Activated T-helper 1 cell treated with Interleukin-2 at 50 U/mL for 16 hours (primary cell): Measurements from ENCODE around the gene SESN1.
"Not testable (repeated sequence)": the region's sequence is repeated elsewhere in the genome, so short reads cannot be mapped to it uniquely, and the experiment has no call there.

Source experiments
- DNase-seq: peaks from one replicate; pipeline ENCODE4 v3.0.0-alpha.2; 2020; ENCODE audit warnings: low read depth

SESN1 gene

DNA sequence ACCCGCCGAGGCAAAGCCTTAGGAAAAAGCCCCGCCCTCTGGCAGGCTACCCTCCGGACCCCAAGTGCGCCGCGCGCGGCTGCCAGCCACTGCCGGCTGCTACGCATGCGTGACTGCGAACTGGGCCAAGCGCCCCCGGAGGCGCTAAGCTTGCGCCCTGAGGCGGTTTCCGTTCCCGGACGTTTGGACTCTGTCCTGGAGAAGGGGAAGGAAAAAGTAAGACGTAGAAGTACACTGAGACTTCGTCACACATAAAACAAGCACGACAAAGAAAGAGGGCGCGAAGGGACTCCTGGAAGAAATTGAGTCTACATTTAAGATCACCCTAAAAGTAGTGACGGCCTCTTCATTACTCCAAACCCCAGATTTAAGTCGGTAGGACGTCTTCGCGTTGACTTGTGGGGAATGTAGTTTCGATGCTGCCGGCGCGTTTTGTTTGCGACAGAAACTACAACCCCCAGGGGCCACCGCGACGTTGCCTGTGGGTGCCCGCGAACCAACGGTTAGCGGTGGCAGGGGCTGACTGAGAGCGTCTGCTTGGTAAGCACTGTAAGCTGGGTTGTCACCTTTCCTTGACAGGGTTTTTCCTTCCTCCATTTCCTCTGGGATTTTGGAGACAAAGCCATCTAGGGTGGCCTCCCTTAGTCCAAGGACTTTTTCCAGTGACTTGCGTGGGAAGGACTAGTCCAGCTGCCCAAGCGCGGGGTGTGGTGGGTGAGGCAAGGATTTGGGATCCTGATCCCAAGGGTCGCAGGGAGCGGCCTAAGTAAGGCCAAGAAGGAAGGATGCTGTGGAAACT is 589 bp upstream of the SESN1 start, which contains the start of gene CEP57L1:
Gene CEP57L1, plus strand, starts transcription at position 472 of the 799 bp plus-strand sequence. CDS start 49,715 bp downstream, outside the sequence.
- DNase-seq, result peak; percentile 87

DNA sequence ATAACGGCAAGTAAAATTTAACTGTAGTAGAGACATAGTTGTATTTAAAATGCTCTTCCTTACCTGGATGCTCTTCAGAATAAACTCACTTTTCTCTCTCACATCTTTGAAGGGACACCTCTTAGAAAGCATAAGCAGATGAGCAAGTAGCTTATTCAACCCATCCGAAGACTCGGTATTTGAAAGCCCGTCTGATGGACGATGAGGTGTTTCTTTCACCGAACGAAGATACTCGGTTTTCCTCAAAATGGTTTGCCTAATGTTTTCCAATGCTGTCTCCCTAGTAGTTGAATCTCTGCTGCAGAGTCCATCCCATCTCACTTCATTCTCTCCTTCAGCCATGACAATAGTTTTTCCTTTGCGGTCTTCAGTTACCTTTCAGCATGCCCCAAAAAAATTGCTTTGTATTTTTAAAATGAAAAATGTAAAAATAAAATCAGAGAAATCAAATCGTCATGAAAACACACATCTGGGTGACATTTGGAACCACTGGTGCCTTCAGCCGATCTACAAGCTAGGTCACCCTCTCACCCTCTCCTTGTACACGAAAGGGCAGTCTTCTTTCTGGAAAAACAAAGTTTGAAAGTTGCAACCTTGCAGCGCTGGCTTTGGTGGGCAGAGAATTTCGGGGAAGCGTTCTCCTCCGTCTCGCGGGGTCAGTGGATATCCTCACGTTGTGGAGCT is 772 bp downstream of the SESN1 start:
- DNase-seq, result no peak

DNA sequence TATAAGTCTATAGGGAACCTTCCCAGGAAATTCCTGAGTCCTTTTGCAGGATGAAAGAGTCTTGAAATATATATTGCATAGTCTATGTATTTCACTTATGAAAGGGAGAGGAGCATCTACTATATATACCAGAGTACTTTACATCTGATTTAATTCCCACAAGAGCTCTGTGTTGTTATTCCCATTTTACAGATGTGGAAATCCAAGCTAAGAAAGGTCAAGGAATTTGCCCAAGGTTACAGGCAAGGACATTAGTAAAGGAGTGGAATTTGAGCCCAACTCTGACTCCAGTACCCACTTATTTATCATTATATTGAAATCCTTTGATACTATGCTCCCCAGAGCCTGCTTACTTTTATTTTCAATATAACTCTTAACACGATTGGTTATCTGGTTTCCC is 2.6 kb downstream of the SESN1 start:
- no peak for DNase-seq

DNA sequence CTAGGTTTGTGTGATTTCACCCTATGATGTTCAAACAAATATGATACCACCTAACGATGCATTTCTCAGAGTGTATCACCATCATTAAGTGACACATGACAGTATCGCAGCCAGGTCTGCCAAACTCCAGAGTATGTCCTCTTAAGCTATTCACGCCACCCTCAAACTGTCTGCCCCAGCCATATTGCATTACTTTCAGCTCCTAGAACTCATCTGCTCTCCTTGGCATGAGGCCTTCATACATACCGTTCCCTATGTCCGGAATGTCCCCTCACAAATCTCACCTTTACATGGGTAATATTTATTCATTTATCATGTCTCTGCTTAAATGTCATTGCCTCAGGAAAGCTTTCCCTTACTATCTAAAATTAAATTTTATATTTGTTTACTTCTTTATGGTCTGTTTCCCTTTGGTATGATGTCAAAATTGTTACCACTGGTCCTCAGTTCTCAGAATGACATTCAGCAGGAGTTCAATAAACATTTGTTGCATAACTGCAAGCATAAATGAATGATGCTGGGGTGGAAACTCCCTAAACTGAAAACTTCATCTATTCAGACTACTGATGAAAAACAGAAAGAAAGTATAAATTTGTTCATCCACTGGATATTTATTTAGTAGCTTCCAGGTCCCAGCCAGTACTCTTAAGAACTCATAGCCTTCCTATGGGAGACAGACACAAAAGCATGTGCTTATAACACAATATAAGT is 3.2 kb downstream of the SESN1 start:
- DNase-seq, result no peak

DNA sequence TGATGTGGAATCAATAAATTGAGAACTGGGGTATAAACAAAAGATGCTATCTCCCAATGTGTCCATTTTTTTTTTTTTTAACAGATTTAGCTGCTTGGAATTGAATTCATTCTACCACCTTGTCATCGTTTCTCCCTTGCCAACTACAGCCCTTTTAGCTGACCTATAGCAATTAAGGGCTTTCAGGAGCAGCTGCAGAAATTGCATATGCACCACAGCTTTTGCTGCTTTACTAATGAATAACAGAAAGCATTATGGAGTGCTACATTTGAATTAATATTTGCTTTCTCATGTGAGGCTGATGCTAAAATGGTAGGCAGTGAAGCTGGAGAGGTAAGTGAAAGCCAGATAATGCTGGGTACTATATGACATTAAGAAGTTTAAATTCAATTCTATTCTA is 5.7 kb downstream of the SESN1 start:
- DNase-seq, result no peak

DNA sequence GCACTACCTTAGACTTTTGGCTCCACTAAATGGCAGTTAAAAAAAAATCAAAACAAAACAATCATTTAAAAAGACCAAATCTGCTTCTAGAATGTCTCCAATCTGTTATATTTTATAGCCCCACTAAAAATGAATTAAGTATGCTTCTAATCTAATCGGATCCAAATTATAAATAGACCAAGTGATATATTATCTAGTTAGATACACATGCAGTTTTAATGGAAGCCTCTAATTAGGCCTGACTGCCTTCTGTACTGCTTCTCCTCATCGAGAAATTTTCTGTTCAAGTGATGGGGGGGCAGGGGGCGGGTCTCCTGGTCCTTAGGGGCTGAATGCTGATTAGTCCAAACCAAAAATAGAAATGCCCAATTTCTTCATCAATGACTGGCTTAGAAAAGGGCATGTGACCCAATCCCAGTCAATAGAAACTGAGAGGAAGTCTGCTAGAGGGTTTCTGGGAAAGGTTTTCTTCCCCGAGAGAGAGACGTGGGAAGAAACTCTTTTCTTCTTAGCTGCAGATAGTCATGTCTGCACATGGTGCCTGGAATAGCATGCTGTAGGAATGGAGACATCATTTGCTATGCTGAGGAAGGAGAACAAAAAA is 6.9 kb downstream of the SESN1 start:
- no peak for DNase-seq

DNA sequence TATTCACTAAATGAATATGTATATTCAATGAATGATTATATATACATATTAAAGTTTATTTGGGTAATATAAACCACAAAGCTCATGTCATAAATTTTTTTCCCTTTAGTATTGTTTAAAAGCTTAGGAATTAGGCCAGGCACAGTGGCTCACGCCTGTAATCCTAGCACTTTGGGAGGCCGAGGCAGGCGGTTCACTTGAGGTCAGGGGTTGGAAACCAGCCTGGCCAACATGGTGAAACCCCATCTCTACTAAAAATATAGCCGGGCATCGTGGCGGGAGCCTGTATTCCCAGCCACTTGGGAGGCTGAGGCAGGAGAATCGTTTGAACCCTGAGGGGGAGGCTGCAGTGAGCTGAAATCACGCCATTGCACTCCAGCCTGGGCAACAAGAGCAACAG is 10.5 kb downstream of the SESN1 start:
- DNase-seq, result not testable (repeated sequence)

DNA sequence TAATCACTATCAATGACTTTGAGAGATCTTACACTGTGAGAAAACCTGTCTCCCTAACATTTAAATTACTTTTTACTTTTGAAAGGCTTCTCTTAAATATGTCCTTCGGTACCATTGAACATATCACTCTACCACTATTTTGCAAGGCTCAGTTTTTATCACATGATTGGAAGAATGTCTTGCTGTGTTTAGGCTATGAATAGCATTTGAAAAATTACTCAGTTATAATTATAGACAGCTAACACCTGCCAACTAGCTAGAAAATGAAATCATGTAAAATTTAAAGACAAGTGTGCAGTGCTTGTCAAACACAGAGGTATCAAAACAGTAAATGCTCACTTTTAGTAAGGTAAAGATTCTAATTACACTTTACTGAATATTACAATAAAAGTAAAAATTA is 11.0 kb downstream of the SESN1 start:
- DNase-seq, result no peak

DNA sequence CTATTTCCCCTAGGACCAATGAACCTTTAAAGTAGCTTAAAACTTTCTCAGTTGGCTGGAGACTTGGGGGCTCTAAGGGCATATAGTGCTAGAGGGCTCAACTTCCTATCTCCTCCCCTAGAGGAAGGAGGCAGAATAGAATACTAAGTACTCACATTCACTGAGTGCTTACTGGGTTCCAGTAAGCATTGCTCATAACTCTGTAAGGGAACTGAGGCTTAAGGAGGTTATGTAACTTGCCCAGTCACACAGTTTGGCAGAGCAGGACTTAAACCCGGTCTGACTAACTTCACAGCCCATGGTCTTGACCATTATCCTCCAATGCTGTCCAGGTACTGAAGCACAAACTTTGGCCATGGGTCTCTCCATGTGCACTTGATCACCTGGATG is 12.5 kb downstream of the SESN1 start:
- DNase-seq, result no peak

DNA sequence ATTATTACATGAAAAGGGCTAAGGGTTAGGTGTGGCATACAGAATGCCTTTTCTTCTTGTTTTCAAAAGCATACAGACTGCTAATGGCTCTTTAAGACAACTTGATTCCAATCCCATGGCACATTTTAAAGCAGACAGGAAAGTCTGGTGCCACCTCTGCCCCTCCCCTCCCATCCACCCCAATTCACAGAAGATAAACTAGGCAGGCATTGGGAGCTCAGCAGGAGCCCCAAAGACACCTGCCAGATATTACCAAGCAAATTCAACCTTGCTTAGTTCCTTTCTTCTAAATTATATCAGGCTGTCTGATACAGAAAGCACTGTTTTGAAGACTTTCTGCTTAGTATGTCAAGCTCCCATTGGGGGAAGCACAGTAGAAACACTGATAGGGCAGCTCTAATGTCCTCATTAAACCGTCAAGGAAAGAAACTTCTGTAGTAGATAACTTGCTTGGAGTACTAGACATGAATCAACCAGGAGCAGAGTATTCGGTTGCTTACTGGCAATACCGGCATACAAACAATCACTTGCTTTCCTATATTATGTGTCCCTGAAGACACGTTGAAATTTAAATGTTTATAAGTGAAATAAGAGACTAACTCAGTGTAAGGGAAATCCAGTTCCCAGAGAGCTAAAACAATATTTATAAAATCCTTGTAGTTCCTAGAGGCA is 13.0 kb downstream of the SESN1 start:
- no peak for DNase-seq

DNA sequence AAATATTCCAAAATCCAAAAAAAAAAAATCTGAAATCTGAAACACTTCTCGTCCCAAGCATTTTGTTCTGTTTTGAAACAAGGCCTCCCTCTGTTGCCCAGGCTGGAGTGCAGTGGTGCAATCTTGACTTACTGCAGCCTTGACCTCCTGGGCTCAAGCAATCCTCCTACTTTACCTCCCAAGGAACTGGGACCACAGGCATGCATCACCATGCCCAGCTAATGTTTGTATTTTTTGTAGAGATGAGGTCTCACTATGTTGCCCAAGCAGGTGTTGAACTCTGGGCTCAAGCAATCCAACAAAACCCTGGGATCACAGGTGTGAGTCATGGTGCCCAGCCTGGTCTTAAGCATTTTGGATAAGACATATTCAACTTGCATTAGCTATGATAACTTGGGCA is 13.6 kb downstream of the SESN1 start:
- no peak for DNase-seq

DNA sequence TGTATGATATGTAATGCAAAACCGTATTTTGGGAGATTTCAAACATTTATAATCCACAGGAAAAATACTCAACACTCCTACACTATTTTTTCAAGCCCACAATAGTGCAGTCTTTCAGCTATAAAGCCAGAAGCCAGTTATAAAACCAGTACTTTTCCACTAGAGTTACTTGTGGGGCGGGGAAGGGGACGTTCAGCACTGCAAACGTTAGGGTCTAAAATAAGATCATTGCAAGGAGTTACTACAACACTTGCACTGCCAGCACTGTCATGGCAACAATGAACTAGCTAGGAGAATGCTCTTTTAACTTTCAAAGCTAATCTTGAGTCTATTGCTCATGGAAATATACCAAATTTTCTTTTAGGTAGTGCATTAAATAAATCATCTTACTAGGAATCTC is 14.7 kb downstream of the SESN1 start:
- no peak for DNase-seq

DNA sequence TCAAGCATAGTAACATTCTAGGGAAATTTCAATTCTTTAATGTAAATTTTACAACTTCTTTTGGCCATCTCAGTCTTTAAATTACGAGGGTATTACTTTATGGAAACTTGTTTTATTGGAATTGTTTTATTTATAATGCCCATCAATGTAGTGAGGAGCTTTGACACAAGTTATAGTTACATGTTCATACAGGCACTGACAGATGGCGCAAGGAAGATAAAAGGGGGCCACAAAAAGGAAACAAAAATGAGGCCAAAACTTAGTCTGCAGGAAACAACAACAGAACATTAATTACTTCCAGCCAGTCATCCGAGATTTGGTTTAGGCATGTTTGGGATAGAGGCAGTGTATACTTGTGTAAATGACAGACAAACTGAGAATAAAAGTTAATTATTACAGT is 18.3 kb downstream of the SESN1 start:
- DNase-seq, result no peak

DNA sequence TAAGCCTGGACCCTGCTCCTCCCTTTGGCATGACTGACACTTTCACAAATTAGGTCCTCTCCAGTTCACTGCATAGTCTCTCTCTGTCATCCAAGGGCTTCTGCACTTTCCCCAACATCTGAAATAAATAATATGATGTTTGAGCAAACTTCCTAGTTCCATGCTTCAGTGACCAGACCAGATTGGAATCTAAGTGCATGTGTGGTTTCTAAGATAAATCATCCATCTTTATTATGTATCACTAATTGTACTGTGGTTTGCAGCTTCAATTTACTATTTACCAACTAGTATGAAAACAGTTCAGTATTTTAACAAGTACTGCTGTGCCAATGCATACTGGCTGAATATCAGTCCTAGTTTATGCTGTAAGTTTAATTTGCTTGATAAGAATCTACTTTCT is 18.7 kb downstream of the SESN1 start:
- no peak for DNase-seq

DNA sequence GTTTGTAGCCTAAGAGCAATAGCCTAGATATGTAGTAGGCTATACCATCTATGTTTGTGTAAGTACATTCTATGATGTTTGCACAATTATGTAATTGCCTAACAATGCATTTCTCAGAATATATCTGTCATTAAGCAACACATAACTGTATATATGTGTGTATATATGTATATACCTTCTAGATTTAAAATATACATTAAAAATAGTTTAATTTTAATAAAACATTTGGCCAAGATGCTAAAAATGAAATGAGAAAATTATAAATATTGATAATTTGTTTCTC is 20.6 kb downstream of the SESN1 start:
- no peak for DNase-seq

DNA sequence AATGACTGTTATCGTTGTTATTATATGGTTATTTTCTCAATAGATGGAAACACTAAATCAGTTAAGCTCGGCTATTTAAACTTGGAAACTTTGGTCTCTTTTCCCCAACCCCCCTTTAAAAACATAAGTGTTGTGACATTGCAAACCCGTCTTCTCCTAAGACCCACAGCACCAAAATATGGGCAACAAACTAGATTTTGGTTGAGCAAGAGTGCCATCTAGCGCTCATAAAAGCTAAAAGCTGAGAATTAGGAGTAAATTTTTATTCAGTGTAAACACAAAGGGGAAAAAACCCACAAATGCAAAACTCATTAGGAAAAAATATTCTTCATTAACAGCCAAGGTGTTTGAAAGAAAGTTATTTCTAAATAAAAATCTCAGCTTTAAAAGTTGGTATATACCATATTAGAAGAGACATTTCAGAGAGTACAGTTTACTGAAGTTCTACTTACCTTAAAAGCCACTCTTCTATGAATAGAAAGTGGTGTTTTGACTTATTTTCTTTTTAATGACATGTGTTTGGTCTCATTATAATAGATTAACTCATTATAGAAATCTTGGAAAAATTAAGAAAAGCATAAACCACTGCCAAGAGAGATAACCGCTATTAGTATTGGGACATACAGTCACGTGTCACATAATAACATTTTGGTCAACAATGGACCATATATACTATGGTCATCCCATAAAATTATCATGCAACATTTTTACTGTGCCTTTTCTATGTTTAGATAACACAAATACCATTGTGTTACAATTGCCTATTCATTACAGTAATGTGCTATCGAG is 21.1 kb downstream of the SESN1 start:
- peak; percentile 5 for DNase-seq

DNA sequence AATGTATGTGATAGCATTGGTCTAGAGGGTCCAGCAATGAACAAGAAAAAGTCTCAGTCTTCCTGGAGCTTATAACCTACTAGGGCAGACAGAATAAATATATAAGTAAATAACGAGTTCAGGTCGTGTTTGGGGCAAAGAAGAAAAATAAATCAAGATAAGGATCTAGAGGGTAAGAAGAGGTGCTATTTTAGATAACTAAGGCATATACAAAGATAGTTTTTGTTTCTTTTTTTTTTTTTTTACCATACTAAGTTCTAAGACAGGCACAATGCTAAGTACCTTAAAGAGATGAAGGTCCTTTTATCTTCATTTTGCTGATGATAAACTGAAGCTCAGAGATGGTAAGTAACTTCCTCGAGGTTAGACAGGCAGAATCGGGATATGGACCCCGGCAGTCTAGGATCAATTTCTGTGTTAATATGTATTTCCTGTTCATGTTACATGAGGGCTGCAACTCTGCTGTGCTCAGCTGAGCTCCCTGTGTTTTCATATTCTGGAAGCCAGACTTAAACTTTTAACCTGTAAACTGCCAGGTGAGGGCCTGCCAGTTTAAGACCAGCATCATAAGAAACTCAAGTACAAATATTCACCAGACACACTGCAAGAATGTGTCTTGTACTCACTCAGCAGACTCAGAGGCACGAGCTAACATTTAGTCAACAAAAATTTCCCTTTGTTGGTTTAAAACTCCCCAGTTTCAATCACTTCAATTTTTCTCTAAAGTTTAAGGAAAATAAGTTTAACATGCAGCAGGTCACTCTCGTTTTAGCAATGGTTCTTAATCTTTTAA is 23.3 kb downstream of the SESN1 start:
- no peak for DNase-seq

DNA sequence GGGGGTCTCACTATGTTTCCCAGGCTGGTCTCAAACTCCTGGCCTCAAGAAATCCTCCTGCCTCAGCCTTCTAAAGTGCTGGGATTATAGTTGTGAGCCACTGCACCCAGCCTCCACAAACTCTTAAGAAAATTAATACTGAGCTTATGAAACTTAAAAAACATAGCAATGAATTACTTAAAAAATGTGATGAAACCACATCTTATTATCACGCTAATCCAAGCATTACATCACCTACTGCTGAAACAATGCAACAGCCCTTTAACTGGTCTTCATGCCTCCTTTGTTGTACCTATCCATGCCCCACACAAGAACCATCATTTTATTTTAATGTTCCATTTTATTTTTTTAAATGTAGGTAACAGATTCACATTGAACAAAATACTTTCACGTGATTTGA is 24.9 kb downstream of the SESN1 start:
- no peak for DNase-seq

DNA sequence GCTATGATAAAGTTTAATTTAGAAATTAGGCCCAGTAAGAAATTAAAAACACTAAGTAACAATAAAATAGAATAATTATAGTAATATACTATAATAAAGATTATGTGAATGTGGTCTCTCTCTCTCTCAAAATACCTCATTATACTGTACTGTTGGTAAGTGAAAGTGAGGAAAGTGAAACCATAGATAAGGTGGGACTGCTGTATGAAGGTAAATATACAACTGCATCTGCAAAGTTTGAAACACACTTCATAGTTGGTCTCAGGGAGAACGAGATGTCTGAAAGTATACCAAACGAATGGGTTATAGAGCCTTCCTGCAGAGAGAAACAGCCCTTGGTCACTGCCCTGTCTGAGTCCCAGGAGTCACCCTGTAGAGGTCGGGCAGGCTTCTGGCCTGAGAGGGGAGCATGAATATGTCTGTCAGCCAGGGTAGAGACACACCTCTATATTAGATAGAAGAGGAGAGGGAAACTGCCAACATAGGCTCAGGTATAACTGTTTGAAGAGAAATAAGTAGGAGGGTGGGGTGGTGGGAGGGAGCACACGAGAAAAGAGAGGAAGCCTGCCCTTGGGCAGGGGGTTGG is 31.8 kb downstream of the SESN1 start:
- no peak for DNase-seq

DNA sequence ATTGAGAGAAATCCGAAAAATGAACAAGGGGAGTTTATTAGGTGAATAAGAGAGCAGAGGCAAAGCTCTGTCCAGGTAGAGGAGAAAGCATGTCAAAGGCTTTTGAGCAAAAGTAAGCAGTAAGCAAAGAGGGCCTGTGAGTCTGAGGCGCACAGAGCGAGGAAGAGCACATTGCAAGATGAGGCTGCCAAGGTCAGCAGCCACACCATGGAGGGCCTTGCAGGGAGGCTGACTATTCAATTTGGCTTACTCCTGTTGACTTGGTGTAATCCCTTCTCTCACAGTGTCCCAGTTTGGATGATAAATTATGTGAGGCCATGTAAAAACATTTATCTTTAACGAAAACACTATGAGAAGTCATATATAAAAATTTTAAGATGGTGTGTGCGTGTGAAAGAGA is 32.4 kb downstream of the SESN1 start:
- no peak for DNase-seq
